ENCODE results near the gene COL23A1.

GRCh38 chr5:178360222-178360925, 229.8 kb downstream of the COL23A1 start:
- TF ChIP-seq CTCF (optimal IDR thresholded peaks at IDR 0.05 in 1 of 3, IDR thresholded peaks at IDR 0.05 in 1 of 3, conservative IDR thresholded peaks at IDR 0.05 in 1 of 3; ENCODE audit: extremely low read depth in 1 of 3, insufficient read depth in 2 of 3, low read length in 3 of 3) (no peak), EZH2 (IDR thresholded peaks at IDR 0.05; ENCODE audit: low read length) (no peak)
